M059J (cell line): Measurements from ENCODE around the gene FIG4. TPM values are rescaled to one million over a fixed set of nuclear protein-coding genes. Genes with fewer than 3 reads are reported as not detected.
"Not testable (repeated sequence)": the region's sequence is repeated elsewhere in the genome, so short reads cannot be mapped to it uniquely, and the experiment has no call there.

Experiments
- DNase-seq: peaks from one replicate; pipeline ENCODE4 v3.0.0-alpha.2; 2012; ENCODE audit warnings: low read depth
- total RNA-seq: library from RNA; depleted of rRNA; stranded (reverse); fragments of >200 nt; shearing (Covaris generic); gene quantifications from 2 replicates; pipeline ENCODE4 v1.2.3, GENCODE V29; 2014

The FIG4 gene
- total RNA-seq, 1 experiment from 2014 or later = 15.4 TPM

DNA sequence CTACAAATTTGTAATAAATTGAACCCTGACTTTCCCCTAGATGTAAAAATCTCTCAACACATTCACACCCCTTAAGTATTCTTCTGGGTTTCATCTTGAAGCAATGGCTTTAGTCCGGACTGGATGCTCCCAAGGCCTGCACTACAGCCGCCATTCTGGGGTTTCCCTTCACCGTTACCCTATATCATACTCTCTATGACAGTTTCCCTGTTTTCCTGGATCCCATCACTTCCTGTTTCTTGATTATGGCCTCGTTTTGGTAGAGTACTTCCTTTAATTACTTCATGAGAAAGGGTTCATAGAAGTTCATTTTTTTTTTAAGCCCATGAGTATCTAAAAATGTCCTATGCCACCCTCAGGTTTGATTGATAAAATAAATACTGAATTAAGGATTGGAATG lies 11.7 kb downstream of the FIG4 start:
- no peak for DNase-seq

DNA sequence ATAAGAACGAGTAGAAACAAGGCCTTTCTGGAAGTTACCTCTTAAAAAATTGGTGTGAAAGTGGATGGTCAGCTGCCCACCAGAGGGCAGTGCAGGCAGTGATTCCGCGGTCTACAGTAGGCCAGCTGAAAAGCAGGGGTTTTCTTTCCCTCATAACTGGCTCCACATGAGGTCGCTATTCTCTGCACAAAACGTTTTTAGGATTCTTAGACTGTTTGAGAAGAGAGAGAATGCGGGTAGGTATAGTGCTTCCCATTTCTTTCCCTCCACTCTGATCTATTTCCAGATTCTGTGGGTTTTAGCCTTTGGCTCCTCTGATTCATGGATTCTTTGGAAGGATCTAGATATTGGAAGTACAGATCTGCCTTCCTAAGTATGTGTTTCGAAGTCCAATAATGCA lies 14.2 kb downstream of the FIG4 start:
- peak; percentile 86 for DNase-seq

- DNase-seq = no peak
Observed at GRCh38 chr6:109706513-109706912, 15.4 kb downstream of the FIG4 start.

GRCh38 chr6:109708099-109708498 lies 17.0 kb downstream of the FIG4 start:
- DNase-seq = not testable (repeated sequence)

DNA sequence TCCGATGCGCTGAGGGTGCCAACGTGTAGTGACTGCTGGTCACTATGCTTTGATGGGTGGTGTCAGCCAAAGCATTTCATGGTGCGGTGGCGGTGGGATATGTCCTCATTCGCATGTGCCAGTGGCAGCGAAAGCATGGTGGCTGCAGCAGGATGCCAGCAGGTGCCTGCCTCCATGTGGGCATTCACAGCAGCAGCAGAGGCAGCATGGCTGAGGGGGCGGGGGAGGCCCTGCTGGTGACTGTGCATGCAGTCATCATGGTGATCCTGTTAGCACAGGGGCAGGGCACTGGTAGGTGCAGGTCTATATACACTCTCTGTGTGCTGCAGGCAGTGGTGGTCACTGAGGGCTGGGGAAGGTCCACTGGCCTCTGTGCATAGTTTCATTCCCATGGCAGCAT lies 22.0 kb downstream of the FIG4 start:
- DNase-seq = peak; percentile 32

DNA sequence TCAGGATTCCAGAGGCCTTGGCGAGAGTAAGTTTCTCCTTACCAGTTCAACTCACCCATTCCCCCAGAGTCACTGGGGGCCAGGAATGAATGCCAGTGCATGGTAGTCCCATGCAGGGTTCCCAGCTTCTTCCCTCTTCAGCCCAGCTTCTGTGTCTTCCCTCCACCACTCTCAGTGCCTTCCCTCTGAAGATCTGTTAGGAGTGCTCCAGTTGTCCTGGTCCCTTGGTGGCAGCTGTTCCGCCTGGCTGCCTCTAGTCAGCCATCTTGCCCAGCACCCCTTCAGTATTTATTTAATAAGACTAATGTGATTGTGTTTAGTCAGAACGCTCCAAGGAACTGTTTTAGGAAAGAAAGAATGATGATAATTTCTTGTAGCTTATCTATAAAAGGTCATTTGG lies 23.1 kb downstream of the FIG4 start:
- DNase-seq = no peak

DNA sequence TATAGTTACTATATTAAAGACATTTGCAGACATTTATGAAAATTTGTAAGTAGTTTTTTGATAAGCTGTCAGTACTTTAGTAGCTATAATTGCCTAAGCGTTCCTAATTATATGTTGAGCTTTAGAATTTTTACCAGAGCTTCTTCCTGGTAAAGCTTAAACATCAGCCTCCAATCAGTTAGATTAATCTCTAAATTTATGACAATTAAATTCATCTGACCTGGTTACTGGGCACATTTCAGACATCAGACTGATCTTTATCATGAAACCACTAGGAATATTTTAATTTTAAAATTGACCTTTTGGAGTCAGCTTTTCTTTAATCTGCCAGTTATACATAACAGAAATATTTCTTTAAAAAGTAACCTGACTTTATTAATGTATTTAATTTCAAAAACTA lies 23.5 kb downstream of the FIG4 start:
- no peak for DNase-seq

GRCh38 chr6:109715616-109716015 lies 24.5 kb downstream of the FIG4 start:
- DNase-seq = no peak

- DNase-seq = no peak
Observed at GRCh38 chr6:109717971-109718370, 26.9 kb downstream of the FIG4 start.

GRCh38 chr6:109718991-109719390 lies 27.9 kb downstream of the FIG4 start:
- peak; percentile 40 for DNase-seq

DNA sequence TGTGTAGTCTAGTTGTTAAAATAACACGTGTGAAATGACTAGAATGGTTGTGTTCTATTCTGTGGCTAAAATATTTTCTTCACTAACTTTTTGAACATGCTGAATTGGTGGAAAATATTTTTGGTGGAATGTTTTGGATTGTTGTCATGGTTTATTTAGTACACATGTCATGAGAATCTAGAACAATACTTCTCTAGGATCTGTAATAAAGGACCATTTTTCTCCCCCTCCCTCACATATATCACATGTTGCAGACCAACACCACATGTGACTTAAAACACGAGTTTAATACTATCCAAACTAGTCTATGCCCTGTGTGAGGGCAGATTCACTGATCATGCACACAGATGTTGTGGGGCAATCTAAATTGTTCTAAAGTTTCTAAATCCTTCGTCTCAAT lies 29.2 kb downstream of the FIG4 start:
- DNase-seq = no peak

- no peak for DNase-seq
Observed at GRCh38 chr6:109722011-109722410, 30.9 kb downstream of the FIG4 start.

DNA sequence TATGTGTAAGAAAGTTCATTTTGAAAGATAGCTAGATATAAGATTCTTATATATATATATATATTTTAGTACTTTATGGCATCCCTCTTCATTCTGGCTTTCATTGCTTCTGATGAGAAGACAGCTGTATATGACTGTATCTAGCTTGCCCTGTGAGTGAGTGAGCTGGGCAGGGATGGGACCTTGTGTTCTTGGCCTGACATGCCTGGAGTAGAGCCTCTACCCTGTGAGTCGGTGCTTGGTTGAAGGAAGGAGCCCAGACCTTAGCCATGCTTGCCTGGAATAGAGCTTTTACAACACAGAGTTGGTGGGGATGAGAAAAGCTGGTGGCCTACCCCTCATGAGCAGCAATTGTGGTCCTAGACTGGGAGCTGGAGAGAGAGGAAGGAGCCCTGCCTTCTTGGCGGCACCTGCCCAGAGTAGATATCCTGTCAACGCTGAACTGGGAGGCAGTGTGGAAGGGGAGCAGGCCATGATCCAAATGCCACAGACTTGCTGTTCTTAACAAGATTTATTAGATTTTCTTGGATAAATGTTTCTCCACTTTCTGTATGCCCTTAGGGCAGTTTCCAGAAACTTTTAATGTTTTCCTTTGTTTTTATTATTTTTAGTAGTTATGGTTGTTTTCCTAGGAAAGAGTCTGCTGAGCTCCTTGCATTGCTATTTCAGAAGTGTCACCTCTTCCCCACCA lies 31.6 kb downstream of the FIG4 start:
- peak; percentile 55 for DNase-seq

DNA sequence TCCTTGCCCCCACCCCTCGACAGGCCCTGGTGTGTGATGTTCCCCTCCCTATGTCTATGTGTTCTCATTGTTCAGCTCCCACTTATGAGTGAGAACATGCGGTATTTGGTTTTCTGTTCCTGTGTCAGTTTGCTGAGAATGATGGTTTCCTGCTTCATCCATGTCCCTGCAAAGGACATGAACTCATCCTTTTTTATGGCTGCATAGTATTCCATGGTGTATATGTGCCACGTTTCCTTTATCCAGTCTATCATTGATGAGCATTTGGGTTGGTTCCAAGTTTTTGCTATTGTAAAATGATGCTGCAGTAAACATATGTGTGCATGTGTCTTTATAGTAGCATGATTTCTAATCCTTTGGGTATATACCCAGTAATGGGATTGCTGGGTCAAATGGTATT lies 34.2 kb downstream of the FIG4 start:
- DNase-seq = not testable (repeated sequence)

- no peak for DNase-seq
Observed at GRCh38 chr6:109736273-109737025, 45.4 kb downstream of the FIG4 start.

- no peak for DNase-seq
Observed at GRCh38 chr6:109738255-109738654, 47.2 kb downstream of the FIG4 start.

GRCh38 chr6:109738667-109739066 lies 47.6 kb downstream of the FIG4 start:
- DNase-seq = no peak

- no peak for DNase-seq
Observed at GRCh38 chr6:109739686-109740085, 48.6 kb downstream of the FIG4 start.

GRCh38 chr6:109740787-109741186 lies 49.7 kb downstream of the FIG4 start:
- DNase-seq = no peak

GRCh38 chr6:109743739-109744138 lies 52.6 kb downstream of the FIG4 start:
- peak; percentile 84 for DNase-seq

- not testable (repeated sequence) for DNase-seq
Observed at GRCh38 chr6:109744779-109745178, 53.7 kb downstream of the FIG4 start.

DNA sequence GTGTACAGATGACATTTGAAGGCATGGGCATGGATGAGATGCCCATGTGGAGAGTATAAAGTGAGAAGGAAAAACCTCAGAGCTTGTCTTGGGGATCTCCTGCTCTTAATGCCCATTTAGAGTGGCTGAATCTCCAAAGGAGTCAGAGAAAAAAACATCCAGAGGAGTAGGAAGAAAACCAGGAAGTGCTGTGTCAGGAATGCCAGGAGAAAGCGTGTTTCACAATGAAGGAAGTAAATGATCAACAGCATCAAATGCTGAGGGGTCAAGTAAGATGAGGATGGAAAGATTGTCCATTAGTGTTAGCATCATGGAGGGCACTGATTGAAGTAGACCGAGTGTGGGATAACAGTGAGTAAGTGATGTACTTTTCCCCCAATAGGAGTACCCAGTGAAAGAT lies 56.1 kb downstream of the FIG4 start:
- no peak for DNase-seq
